SK-N-SH (cell line): ENCODE measurements around the gene PLA2G12B. TPM values are rescaled to one million over a fixed set of nuclear protein-coding genes. Genes with fewer than 3 reads are reported as not detected.

Source experiments
- CTCF ChIA-PET: fragments of 300-600, 350-600 bp; formaldehyde crosslinking; extraction: SDS; loops from one replicate; lab custom pipeline; 2021; lab: Yijun Ruan, JAX
- POLR2A ChIA-PET: fragments of 350-600 bp; sonication (Branson Sonifier 250); formaldehyde crosslinking; extraction: SDS; loops from one replicate; lab custom pipeline; 2020; ENCODE audit warnings: antibody characterized with exemption, inconsistent platforms; lab: Yijun Ruan, JAX
- DNase-seq: peaks from one replicate; pipeline ENCODE4 v3.0.0; 2012
- H2AFZ ChIP-seq: fragments of 200-600 bp; sonication (generic); 2 replicates; pipeline ENCODE4 v1.8.1; 2016; ENCODE audit warnings: antibody characterized with exemption, mild to moderate bottlenecking, low read depth
- H3F3A ChIP-seq: fragments of 200-600 bp; sonication (generic); replicated peaks from 2 replicates; pipeline ENCODE3; 2016; ENCODE audit warnings: antibody characterized with exemption, mild to moderate bottlenecking; ENCODE audit not compliant: insufficient read depth
- H3K27ac ChIP-seq, 2 experiments: fragments of 200-500 bp in 1 of 2; fragments of 200-600 bp in 1 of 2; sonication (Bioruptor generic) in 1 of 2; sonication (generic), shearing (Covaris generic) in 1 of 2; 2 replicates each; pipeline versions ENCODE4 v1.5.1 to v1.6.1; 2014 to 2016; ENCODE audit warnings: low read depth in 2 of 2, inconsistent platforms in 1 of 2, low read length in 1 of 2, mild to moderate bottlenecking in 1 of 2, mixed read lengths in 1 of 2
- H3K27me3 ChIP-seq: fragments of 200-600 bp; sonication (generic), shearing (Covaris generic); 2 replicates; pipeline ENCODE4 v1.6.1; 2016; ENCODE audit warnings: mixed run types; ENCODE audit not compliant: insufficient read depth
- H3K36me3 ChIP-seq, 2 experiments: fragments of 200-500 bp in 1 of 2; fragments of 200-600 bp in 1 of 2; sonication (Bioruptor generic) in 1 of 2; sonication (generic) in 1 of 2; replicated peaks in 1 of 2; 2 replicates each; pipeline versions ENCODE3 to v1.5.1; 2014 to 2016; ENCODE audit warnings: low read length in 1 of 2, mild to moderate bottlenecking in 1 of 2; ENCODE audit not compliant: insufficient read depth in 2 of 2, control insufficient read depth in 1 of 2
- H3K4me1 ChIP-seq, 2 experiments: fragments of 200-500 bp in 1 of 2; fragments of 200-600 bp in 1 of 2; sonication (Bioruptor generic) in 1 of 2; sonication (generic), shearing (Covaris generic) in 1 of 2; 2 replicates each; pipeline versions ENCODE4 v1.5.1 to v1.6.1; 2014 to 2016; ENCODE audit warnings: low read depth in 1 of 2, low read length in 1 of 2, mixed run types in 1 of 2; ENCODE audit not compliant: insufficient read depth in 2 of 2, control insufficient read depth in 1 of 2
- H3K4me2 ChIP-seq: fragments of 200-600 bp; sonication (generic), shearing (Covaris generic); 2 replicates; pipeline ENCODE4 v1.6.1; 2017; ENCODE audit warnings: mixed run types
- H3K4me3 ChIP-seq, 2 experiments: fragments of 200-500 bp in 1 of 2; fragments of 200-600 bp in 1 of 2; sonication (Bioruptor generic) in 1 of 2; sonication (generic), shearing (Covaris generic) in 1 of 2; 2 replicates each; pipeline versions ENCODE4 v1.5.1 to v1.8.1; 2014 to 2016; ENCODE audit warnings: low read depth in 2 of 2, inconsistent platforms in 1 of 2, low read length in 1 of 2, mild to moderate bottlenecking in 1 of 2, mixed read lengths in 1 of 2, moderate library complexity in 1 of 2
- H3K79me2 ChIP-seq: fragments of 200-600 bp; sonication (generic); 2 replicates; pipeline ENCODE4 v1.8.1; 2017; ENCODE audit warnings: mild to moderate bottlenecking; ENCODE audit not compliant: insufficient read depth
- H3K9ac ChIP-seq: fragments of 200-600 bp; sonication (generic); 2 replicates; pipeline ENCODE4 v1.6.1; 2017; ENCODE audit warnings: mixed run types
- H3K9me2 ChIP-seq: fragments of 200-600 bp; sonication (generic); 2 replicates; pipeline ENCODE4 v1.6.1; 2017; ENCODE audit warnings: mixed run types
- H3K9me3 ChIP-seq: fragments of 200-600 bp; sonication (generic); 2 replicates; pipeline ENCODE4 v1.6.1; 2017; ENCODE audit warnings: mixed run types, mild to moderate bottlenecking, moderate library complexity
- H4K20me1 ChIP-seq: fragments of 200-600 bp; sonication (generic); 2 replicates; pipeline ENCODE4 v1.6.1; 2017; ENCODE audit warnings: mild to moderate bottlenecking, mixed run types; ENCODE audit not compliant: insufficient read depth
- CHD2 ChIP-seq: fragments of 150-350 bp; IDR thresholded peaks from 2 replicates; pipeline ENCODE4 v1.6.1; 2018; ENCODE audit warnings: low read length; ENCODE audit not compliant: partially characterized antibody
- EZH2phosphoT487 ChIP-seq: fragments of 200-600 bp; sonication (generic); IDR thresholded peaks from 2 replicates; pipeline ENCODE4 v1.6.1; 2017; ENCODE audit warnings: low read depth, mixed run types, mild to moderate bottlenecking, antibody characterized with exemption, moderate library complexity, borderline replicate concordance
- FOXJ3 ChIP-seq: sonication (generic); formaldehyde crosslinking; IDR thresholded peaks from 2 replicates; pipeline ENCODE4 v1.5.1; 2020; ENCODE audit warnings: mild to moderate bottlenecking, missing genetic modification reagents
- GABPA ChIP-seq: IDR thresholded peaks from 2 replicates; pipeline ENCODE4 v1.4.0; 2012; ENCODE audit warnings: low read depth, mild to moderate bottlenecking
- GATA2 ChIP-seq: sonication (generic); formaldehyde crosslinking; IDR thresholded peaks from 2 replicates; pipeline ENCODE4 v1.5.0; 2020; ENCODE audit warnings: mild to moderate bottlenecking, missing genetic modification reagents
- JUND ChIP-seq: IDR thresholded peaks from 2 replicates; pipeline ENCODE4 v1.4.0; 2012
- MEF2A ChIP-seq: IDR thresholded peaks from 2 replicates; pipeline ENCODE4 v1.4.0; 2012; ENCODE audit warnings: low read depth, borderline replicate concordance
- NFIC ChIP-seq: IDR thresholded peaks from 2 replicates; pipeline ENCODE4 v1.4.0; 2012; ENCODE audit warnings: borderline replicate concordance
- NRF1 ChIP-seq: IDR thresholded peaks from 2 replicates; pipeline ENCODE4 v1.6.1; 2012; ENCODE audit warnings: low read depth, mild to moderate bottlenecking, low read length
- POLR2AphosphoS5 ChIP-seq: IDR thresholded peaks from 2 replicates; pipeline ENCODE4 v1.6.1; 2012; ENCODE audit warnings: low read depth, low read length
- RCOR1 ChIP-seq: fragments of 150-350 bp; IDR thresholded peaks from 2 replicates; pipeline ENCODE4 v1.6.1; 2017; ENCODE audit warnings: antibody characterized with exemption, low read length
- RXRA ChIP-seq: IDR thresholded peaks from 2 replicates; pipeline ENCODE4 v1.4.0; 2012; ENCODE audit warnings: low read depth, mild to moderate bottlenecking, borderline replicate concordance
- SIN3A ChIP-seq: IDR thresholded peaks from 2 replicates; pipeline ENCODE4 v1.6.1; 2012; ENCODE audit warnings: low read depth, mild to moderate bottlenecking, low read length, moderate library complexity, borderline replicate concordance
- SMC3 ChIP-seq: IDR thresholded peaks from 2 replicates; pipeline ENCODE4 v1.6.1; 2012; ENCODE audit warnings: low read depth, low read length, improper control_type of control experiment
- TAF1 ChIP-seq: IDR thresholded peaks from 2 replicates; pipeline ENCODE4 v1.6.1; 2012; ENCODE audit warnings: low read depth, mild to moderate bottlenecking, low read length, moderate library complexity, borderline replicate concordance
- TCF12 ChIP-seq: IDR thresholded peaks from 2 replicates; pipeline ENCODE4 v1.4.0; 2012
- WGBS: methylation state at CpG from one replicate; pipeline ENCODE4 v1.1.6; 2017; ENCODE audit warnings: low lambda C conversion rate; 5-methylcytosine and 5-hydroxymethylcytosine counted together
- polyA plus RNA-seq, 3 experiments: library from polyadenylated mRNA; depleted of rRNA; stranded (reverse); fragments of >200 nt; gene quantifications; 2 replicates each; pipeline ENCODE4 v1.2.3, GENCODE V29; 2012
- TF ChIP-seq, protein P1 (sequence below): fragments of 150-350 bp; IDR thresholded peaks from 2 replicates; pipeline ENCODE4 v1.6.1; 2016; ENCODE audit warnings: mild to moderate bottlenecking, low read depth, low read length
- TF ChIP-seq, protein P2 (sequence below): IDR thresholded peaks from 2 replicates; pipeline ENCODE4 v1.4.0; 2012; ENCODE audit warnings: low read depth
- TF ChIP-seq, protein P3 (sequence below): IDR thresholded peaks from 2 replicates; pipeline ENCODE4 v1.4.0; 2012; ENCODE audit warnings: low read depth, borderline replicate concordance
- TF ChIP-seq, protein P4 (sequence below): IDR thresholded peaks from 2 replicates; pipeline ENCODE4; 2012
- TF ChIP-seq, protein P5 (sequence below): IDR thresholded peaks from 2 replicates; pipeline ENCODE4 v1.4.0; 2012; ENCODE audit warnings: low read depth, borderline replicate concordance

PLA2G12B gene
- polyA plus RNA-seq, 1 of the 3 experiments (the other 2 are of a cell fraction): not detected

DNA sequence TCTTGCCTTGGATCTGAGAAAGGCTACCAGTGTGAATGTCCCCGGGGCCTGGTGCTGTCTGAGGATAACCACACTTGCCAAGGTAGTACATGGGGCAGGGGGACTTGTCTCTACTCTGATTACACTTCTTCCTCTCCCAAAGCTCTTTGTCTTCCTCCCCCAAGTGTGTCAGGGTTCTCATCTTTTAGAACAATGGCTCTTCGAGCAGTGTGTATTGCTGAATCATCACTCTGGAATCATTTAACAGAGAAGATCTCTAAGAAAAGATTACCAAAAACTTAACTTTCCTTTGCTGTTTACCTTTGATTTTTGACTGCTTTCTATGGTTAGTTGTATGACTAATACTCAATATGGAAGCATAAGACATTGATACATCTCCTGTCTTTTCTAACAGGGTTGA lies 42.8 kb downstream of the PLA2G12B start:
- TF ChIP-seq GABPA (no peak), JUND (no peak), MEF2A (no peak), RCOR1 (no peak), TCF12 (no peak), SIN3A (no peak), SMC3 (no peak), NFIC (no peak), POLR2AphosphoS5 (no peak), TAF1 (no peak)
- TF ChIP-seq, protein P1, sequence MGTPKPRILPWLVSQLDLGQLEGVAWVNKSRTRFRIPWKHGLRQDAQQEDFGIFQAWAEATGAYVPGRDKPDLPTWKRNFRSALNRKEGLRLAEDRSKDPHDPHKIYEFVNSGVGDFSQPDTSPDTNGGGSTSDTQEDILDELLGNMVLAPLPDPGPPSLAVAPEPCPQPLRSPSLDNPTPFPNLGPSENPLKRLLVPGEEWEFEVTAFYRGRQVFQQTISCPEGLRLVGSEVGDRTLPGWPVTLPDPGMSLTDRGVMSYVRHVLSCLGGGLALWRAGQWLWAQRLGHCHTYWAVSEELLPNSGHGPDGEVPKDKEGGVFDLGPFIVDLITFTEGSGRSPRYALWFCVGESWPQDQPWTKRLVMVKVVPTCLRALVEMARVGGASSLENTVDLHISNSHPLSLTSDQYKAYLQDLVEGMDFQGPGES: no peak
- TF ChIP-seq, protein P2, sequence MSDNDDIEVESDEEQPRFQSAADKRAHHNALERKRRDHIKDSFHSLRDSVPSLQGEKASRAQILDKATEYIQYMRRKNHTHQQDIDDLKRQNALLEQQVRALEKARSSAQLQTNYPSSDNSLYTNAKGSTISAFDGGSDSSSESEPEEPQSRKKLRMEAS: no peak
- TF ChIP-seq, protein P3, sequence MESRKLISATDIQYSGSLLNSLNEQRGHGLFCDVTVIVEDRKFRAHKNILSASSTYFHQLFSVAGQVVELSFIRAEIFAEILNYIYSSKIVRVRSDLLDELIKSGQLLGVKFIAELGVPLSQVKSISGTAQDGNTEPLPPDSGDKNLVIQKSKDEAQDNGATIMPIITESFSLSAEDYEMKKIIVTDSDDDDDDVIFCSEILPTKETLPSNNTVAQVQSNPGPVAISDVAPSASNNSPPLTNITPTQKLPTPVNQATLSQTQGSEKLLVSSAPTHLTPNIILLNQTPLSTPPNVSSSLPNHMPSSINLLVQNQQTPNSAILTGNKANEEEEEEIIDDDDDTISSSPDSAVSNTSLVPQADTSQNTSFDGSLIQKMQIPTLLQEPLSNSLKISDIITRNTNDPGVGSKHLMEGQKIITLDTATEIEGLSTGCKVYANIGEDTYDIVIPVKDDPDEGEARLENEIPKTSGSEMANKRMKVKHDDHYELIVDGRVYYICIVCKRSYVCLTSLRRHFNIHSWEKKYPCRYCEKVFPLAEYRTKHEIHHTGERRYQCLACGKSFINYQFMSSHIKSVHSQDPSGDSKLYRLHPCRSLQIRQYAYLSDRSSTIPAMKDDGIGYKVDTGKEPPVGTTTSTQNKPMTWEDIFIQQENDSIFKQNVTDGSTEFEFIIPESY: no peak
- Histone ChIP-seq H3K36me3 (no peaks in the 10 kb centered on the region), H3K4me1 (no peaks in the 10 kb centered on the region), H3K9me2 (no peaks in the 10 kb centered on the region), H4K20me1 (no peaks in the 10 kb centered on the region), H3K4me2 (no peak overlapping the region), H2AFZ (no peak overlapping the region), H3K4me3 (no peak overlapping the region), H3K27ac (no peak overlapping the region), H3K79me2 (no peaks in the 10 kb centered on the region), H3K9me3 (no peaks in the 10 kb centered on the region), H3K9ac (no peak overlapping the region), H3K27me3 (no peaks in the 10 kb centered on the region), H3F3A (no peaks in the 10 kb centered on the region)
- WGBS: 88% methylated on average over 2 of the region's 2 CpGs
- CTCF ChIA-PET: no interaction called here
- DNase-seq: no peak
- POLR2A ChIA-PET: no interaction called here

DNA sequence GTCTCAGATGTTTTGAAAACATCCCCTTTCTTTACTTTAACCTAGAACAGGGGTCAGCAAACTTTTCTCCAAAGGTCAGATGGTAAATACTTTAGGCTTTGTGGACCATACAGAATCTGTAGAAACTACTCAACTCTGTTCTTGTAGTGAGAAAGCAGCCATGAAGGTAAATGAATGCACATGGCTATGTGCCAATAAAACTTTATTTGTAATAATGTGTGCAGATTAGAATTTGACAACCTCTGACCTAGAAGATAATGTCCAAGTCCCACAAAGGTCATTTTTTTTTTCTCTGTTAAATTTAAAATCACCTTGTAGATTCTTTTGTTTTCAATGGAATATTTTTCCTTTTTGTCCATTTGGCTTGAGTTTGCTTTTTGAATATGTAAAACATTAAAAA lies 43.9 kb downstream of the PLA2G12B start:
- CTCF ChIA-PET: no interaction called here
- POLR2A ChIA-PET: no interaction called here
- no peaks in the 10 kb centered on the region for H3K9me3 ChIP-seq

More for the DNA sequence above, 43.9 kb downstream of the PLA2G12B start:
- DNase-seq: no peak
- H4K20me1 ChIP-seq: no peaks in the 10 kb centered on the region
- no peak overlapping the region for H3K9ac ChIP-seq
- no peaks in the 10 kb centered on the region for H3F3A ChIP-seq
- H3K27me3 ChIP-seq: no peaks in the 10 kb centered on the region
- no peak overlapping the region for H3K27ac ChIP-seq
- H3K9me2 ChIP-seq: no peaks in the 10 kb centered on the region
- H2AFZ ChIP-seq: no peak overlapping the region
- no peak overlapping the region for H3K4me3 ChIP-seq
- no peak overlapping the region for H3K4me2 ChIP-seq
- TF ChIP-seq FOXJ3 (CRISPR knock-in tag) (no peak), NRF1 (no peak), RXRA (no peak), EZH2phosphoT487 (no peak), MEF2A (no peak), TCF12 (no peak), POLR2AphosphoS5 (no peak), GATA2 (CRISPR knock-in tag) (no peak), GABPA (no peak), CHD2 (no peak), SMC3 (no peak)
- TF ChIP-seq, protein P4, sequence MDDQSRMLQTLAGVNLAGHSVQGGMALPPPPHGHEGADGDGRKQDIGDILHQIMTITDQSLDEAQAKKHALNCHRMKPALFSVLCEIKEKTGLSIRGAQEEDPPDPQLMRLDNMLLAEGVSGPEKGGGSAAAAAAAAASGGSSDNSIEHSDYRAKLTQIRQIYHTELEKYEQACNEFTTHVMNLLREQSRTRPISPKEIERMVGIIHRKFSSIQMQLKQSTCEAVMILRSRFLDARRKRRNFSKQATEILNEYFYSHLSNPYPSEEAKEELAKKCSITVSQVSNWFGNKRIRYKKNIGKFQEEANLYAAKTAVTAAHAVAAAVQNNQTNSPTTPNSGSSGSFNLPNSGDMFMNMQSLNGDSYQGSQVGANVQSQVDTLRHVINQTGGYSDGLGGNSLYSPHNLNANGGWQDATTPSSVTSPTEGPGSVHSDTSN: no peak
- TF ChIP-seq, protein P5, sequence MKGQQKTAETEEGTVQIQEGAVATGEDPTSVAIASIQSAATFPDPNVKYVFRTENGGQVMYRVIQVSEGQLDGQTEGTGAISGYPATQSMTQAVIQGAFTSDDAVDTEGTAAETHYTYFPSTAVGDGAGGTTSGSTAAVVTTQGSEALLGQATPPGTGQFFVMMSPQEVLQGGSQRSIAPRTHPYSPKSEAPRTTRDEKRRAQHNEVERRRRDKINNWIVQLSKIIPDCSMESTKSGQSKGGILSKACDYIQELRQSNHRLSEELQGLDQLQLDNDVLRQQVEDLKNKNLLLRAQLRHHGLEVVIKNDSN: no peak
- H3K36me3 ChIP-seq: no peaks in the 10 kb centered on the region
- H3K79me2 ChIP-seq: no peaks in the 10 kb centered on the region
- H3K4me1 ChIP-seq: no peaks in the 10 kb centered on the region
